Medulla oblongata (tissue), 1 donor: ENCODE measurements around the gene MGAT3.

Experiments
- DNase-seq: peaks from one replicate; pipeline ENCODE4 v3.0.0-alpha.2; 2015; ENCODE audit errors: extremely low spot score

Gene MGAT3

DNA sequence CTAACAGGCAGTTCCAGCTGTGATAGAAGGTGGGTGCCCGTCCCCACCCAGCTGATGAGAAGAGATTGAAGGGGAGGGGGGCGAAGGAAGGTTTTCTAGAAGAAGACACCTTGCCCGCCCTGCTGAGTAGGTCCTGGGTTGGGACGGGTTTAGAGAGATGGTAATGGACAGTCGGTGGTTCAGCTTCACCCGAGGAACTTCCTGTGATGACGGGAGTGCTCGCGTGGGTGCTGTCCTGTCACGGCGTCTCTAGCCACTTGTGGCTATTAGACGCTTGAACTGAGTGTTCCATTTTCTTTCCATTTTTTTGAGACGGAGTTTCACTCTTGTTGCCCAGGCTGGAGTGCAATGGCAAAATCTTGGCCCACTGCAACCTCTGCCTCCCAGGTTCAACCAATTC, 27.6 kb upstream of the MGAT3 start:
- no peak for DNase-seq

GRCh38 chr22:39429916-39430575, 26.8 kb upstream of the MGAT3 start:
- DNase-seq, result no peak

- DNase-seq, result no peak
Measured at GRCh38 chr22:39430576-39431150, 26.1 kb upstream of the MGAT3 start.

- no peak for DNase-seq
Measured at GRCh38 chr22:39431216-39431801, 25.5 kb upstream of the MGAT3 start.

- no peak for DNase-seq
Measured at GRCh38 chr22:39431821-39432251, 25.0 kb upstream of the MGAT3 start.

GRCh38 chr22:39432361-39432811, 24.4 kb upstream of the MGAT3 start:
- no peak for DNase-seq

GRCh38 chr22:39433476-39434242, 23.2 kb upstream of the MGAT3 start:
- peak; percentile 77 for DNase-seq

- DNase-seq, result peak; percentile 84
Measured at GRCh38 chr22:39434243-39434653, 22.6 kb upstream of the MGAT3 start.

GRCh38 chr22:39434721-39435120, 22.1 kb upstream of the MGAT3 start:
- DNase-seq, result no peak

- no peak for DNase-seq
Measured at GRCh38 chr22:39435616-39436015, 21.2 kb upstream of the MGAT3 start.

DNA sequence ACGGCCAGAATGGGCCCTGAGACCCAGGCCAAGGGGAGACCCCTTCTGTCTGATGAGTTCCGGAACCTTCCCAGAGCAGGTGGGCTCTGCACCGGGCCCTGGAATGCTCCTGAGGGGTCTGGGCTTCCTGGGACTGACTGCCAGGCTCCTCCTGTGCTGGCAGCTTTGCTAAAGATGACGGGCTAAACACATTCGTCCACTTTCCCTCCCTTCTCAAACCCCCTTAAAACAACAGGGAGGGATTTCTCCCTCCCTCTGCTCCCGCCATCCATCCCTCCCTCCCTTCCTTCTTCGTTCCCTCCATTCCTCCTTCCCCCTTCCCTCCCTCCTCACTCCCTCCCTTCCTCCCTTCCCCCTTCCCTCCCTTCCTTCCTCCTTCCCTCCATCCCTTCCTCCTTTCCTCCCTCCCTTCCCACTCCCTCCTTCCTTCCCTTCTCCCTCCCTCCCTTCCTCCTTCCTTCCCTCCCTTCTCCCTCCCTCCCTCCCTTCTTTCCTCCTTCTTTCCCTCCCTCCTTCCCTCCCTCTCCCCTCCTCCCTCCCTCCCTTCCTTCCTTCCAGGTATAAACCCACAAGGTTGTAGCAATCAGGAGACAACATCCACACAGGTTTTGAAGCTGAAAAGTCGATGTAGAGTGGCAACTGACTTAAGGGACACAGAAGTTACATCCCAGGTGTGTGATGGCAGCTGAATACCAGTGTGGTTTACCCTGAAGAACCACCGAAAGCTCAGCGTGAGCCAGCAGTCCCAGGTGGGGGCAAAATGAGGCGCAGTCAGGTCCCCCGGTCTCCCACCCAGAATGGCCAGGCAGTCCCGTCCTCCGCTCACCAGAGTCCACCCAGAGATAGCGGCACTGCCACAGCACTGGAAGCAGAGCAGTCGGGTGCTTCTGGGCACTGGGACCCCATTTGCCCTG, 18.8 kb upstream of the MGAT3 start:
- DNase-seq, result no peak

- no peak for DNase-seq
Measured at GRCh38 chr22:39439170-39439569, 17.6 kb upstream of the MGAT3 start.

- DNase-seq, result no peak
Measured at GRCh38 chr22:39443398-39443797, 13.4 kb upstream of the MGAT3 start.

DNA sequence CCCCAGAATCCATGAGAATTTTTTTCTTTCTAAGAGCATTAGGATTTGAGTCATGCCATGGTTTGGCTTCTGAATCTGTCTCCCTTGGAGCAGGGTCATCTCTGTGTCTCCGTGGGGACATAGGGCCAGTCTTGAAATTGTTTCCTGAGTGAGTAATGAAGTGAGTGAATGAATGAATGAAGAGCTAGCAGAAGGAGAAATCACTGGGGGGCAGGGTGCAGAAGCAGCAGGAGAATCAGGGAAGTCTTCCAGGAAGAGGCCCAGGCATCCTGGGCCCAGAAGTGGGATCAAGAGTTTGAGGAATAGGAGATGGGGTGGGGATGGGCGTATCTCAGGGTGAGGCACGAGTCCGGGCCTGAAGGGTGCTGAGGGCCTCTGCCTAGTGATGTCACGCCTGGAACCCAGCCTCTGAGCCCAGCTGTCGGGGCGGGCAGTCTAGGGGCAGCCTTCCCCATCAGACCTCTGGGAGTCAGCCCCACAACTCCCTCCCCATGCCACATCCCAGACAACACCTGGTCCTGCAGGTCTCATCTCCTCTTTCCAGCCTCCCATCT, 12.5 kb upstream of the MGAT3 start:
- no peak for DNase-seq

DNA sequence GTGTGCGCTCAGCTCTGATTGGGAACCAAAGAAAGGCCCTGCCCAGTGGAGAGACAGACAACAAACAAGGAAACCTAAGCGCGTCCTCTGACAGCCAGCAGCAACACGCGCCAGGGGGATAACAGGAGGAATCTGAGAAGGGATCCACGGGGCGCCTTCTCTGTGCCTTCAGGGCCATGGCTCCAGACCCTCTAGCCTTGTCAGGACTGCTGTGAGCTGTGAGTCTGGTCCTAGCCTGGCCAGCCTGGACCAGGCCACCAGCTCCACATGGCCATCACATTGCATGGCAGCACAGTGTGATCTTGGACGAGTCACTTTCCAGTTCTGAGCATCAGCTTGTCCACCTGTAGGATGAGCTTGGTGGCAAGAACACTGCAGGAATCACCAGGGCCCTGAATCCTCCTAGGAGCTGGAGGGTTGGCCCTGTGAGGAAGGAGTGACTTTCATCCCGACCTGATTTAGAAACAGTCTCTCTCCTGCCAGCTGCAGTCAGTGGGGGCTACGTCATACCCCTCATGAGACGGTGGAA, 11.8 kb upstream of the MGAT3 start:
- no peak for DNase-seq

- DNase-seq, result no peak
Measured at GRCh38 chr22:39445678-39446077, 11.1 kb upstream of the MGAT3 start.

- DNase-seq, result no peak
Measured at GRCh38 chr22:39446239-39446721, 10.5 kb upstream of the MGAT3 start.

DNA sequence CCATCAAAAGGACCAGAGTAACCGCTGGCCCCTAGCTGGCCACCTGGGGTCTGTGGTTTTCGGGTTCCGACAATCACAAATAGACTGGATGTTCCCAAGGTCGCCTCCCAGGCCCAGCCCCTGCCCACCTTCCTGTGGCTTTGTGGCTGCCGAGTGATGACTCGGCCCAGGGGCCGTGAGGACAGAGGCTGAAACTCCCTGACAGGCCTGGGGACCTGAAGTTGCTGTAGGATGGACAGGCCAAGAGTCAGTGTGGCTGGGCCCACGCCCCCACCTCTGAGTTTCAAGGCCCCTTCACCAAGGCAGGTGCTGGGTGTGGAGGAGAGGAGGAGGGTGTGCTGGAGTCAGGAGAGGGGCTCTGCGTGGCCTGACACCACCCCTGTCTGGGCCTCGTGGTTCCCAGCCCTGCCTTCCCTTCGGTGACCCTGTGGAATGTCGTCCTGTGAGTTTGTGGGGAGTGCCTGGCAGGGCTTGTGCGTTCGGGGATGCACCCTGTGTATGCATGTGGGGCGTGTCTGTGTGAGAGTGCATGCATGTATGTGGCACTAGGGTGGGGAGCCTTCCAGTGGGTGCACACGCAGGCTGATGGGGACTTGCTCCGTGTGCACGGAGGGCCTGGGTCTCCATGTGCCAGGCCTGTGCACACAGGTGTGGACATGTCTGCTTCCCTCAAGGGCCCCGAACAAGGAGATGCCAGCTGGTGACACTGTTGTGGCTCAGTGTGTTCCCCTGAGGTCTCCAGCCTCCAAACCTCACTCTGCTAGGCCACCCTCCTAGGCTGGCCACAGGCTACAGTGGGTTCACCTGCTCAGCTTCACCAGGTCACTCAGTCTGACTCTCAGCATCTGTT, 8.4 kb upstream of the MGAT3 start:
- no peak for DNase-seq

GRCh38 chr22:39449708-39450107, 7.1 kb upstream of the MGAT3 start:
- no peak for DNase-seq
